AG09319 (cell line): Measurements from ENCODE around the gene KRT74.

Experiments used
- DNase-seq: peaks from one replicate; pipeline ENCODE4 v3.0.0-alpha.2; 2010; ENCODE audit warnings: low read depth; ENCODE audit errors: extremely low read depth
- CTCF ChIP-seq: IDR thresholded peaks from 2 replicates; pipeline ENCODE4 v1.5.1; 2011; ENCODE audit warnings: low read depth, mild to moderate bottlenecking, inconsistent platforms, low read length, moderate library complexity

Gene KRT74

GRCh38 chr12:52515927-52516831 is 57.5 kb downstream of the KRT74 start:
- DNase-seq, result no peak
- no peak for TF ChIP-seq CTCF
